ENCODE data around the gene MAMLD1.

MAMLD1 gene

GRCh38 chrX:150530821-150531220 is 167.7 kb downstream of the MAMLD1 start:
- no peak for DNase-seq (ENCODE audit: low read depth in 3 of 3)

GRCh38 chrX:150531467-150531866 is 168.3 kb downstream of the MAMLD1 start:
- no peak for DNase-seq (ENCODE audit: low read depth in 3 of 3)

GRCh38 chrX:150533863-150534262 is 170.7 kb downstream of the MAMLD1 start:
- DNase-seq (ENCODE audit: low read depth in 3 of 3) = no peak

GRCh38 chrX:150536455-150537116 is 173.5 kb downstream of the MAMLD1 start:
- no peak for DNase-seq (ENCODE audit: low read depth in 3 of 3)

GRCh38 chrX:150537851-150538250 is 174.7 kb downstream of the MAMLD1 start:
- no peak for DNase-seq (ENCODE audit: low read depth in 3 of 3)

- DNase-seq (ENCODE audit: low read depth in 3 of 3) = no peak
Observed at GRCh38 chrX:150540965-150541364, 177.8 kb downstream of the MAMLD1 start.

GRCh38 chrX:150542846-150543229 is 179.7 kb downstream of the MAMLD1 start:
- no peak for DNase-seq (ENCODE audit: low read depth in 3 of 3)

- DNase-seq (ENCODE audit: low read depth in 3 of 3) = no peak
Observed at GRCh38 chrX:150543230-150544155, 180.4 kb downstream of the MAMLD1 start.

GRCh38 chrX:150544222-150544787 is 181.2 kb downstream of the MAMLD1 start:
- DNase-seq (ENCODE audit: low read depth in 3 of 3) = no peak

GRCh38 chrX:150544835-150545770 is 182.0 kb downstream of the MAMLD1 start:
- DNase-seq (ENCODE audit: low read depth in 3 of 3) = no peak

- no peak for DNase-seq (ENCODE audit: low read depth in 3 of 3)
Observed at GRCh38 chrX:150546711-150547153, 183.6 kb downstream of the MAMLD1 start.

GRCh38 chrX:150547375-150548115 is 184.4 kb downstream of the MAMLD1 start:
- no peak for DNase-seq (ENCODE audit: low read depth in 3 of 3)

GRCh38 chrX:150548251-150548650 is 185.1 kb downstream of the MAMLD1 start:
- DNase-seq (ENCODE audit: low read depth in 3 of 3) = no peak

- DNase-seq (ENCODE audit: low read depth in 3 of 3) = no peak
Observed at GRCh38 chrX:150548684-150549083, 185.6 kb downstream of the MAMLD1 start.

- DNase-seq (ENCODE audit: low read depth in 3 of 3) = no peak
Observed at GRCh38 chrX:150551963-150552362, 188.8 kb downstream of the MAMLD1 start.

- no peak for DNase-seq (ENCODE audit: low read depth in 3 of 3)
Observed at GRCh38 chrX:150558424-150558823, 195.3 kb downstream of the MAMLD1 start.
